Measurements from ENCODE around the gene PLXNA4.

Gene PLXNA4

DNA sequence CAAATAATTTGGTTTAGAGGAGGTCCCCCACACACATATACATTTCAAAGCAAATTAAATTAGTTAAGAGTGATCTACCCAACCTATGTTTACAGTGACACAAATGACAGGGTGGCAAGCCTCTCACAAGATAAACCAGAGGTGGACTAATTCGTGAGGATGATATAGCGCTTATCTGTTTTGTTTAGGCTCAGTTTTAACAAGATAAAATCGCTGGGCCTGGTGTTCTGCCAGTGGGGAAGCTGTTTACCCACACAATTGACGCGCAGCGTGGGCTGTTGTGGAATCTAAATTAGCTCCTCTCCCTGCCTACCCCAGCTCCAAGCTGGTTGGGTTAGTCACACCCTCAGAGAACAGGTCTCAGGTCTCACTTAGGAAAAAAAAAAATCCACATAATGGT is 16.7 kb upstream of the PLXNA4 start:
- TF ChIP-seq CTCF (IDR thresholded peaks at IDR 0.05; ENCODE audit: insufficient read depth, low read depth, low read length, missing control alignments), result no peak

GRCh38 chr7:132592231-132592920 is 16.1 kb upstream of the PLXNA4 start:
- no peak for DNase-seq (ENCODE audit: low read depth)
- no peak overlapping the region for H3K4me3 ChIP-seq (ENCODE audit: low read depth, low read length)
- TF ChIP-seq CTCF (IDR thresholded peaks at IDR 0.05; ENCODE audit: insufficient read depth, low read depth, low read length, missing control alignments), result no peak

More for the DNA sequence above, 16.7 kb upstream of the PLXNA4 start:
- no peak for DNase-seq (ENCODE audit: low read depth)
- no peak overlapping the region for H3K4me3 ChIP-seq (ENCODE audit: low read depth, low read length)

DNA sequence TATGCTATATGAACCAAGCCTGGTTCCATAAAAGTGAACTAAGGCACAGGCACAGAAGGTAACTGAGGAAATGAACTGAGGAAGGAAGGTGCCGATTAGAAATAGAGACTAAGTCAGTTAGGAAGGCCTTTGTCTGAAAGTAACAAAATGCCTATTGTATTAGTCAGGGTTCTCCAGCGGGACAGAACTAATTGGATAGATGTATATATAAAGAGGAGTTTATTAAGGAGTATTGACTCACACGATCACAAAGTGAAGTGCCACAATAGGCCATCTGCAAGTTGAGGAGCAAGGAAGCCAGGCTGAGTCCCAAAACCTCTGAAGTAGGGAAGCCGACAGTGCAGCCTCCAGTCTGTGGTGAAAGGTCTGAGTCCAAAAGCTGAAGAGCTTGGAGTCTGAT is 13.9 kb upstream of the PLXNA4 start:
- no peak for TF ChIP-seq CTCF (IDR thresholded peaks at IDR 0.05; ENCODE audit: insufficient read depth, low read depth, low read length, missing control alignments)
- H3K4me3 ChIP-seq (ENCODE audit: low read depth, low read length), result no peak overlapping the region
- DNase-seq (ENCODE audit: low read depth), result no peak

- no peak overlapping the region for H3K4me3 ChIP-seq (ENCODE audit: low read depth, low read length)
- TF ChIP-seq CTCF (IDR thresholded peaks at IDR 0.05; ENCODE audit: insufficient read depth, low read depth, low read length, missing control alignments), result no peak
- no peak for DNase-seq (ENCODE audit: low read depth)
These were observed 12.3 kb upstream of the PLXNA4 start for GRCh38 chr7:132588596-132588995.

- TF ChIP-seq CTCF (IDR thresholded peaks at IDR 0.05; ENCODE audit: insufficient read depth, low read depth, low read length, missing control alignments), result no peak
- no peak for DNase-seq (ENCODE audit: low read depth)
- H3K4me3 ChIP-seq (ENCODE audit: low read depth, low read length), result no peak overlapping the region
These were observed 8.7 kb upstream of the PLXNA4 start for GRCh38 chr7:132584796-132585494.

- no peak for DNase-seq (ENCODE audit: low read depth)
- no peak for TF ChIP-seq CTCF (IDR thresholded peaks at IDR 0.05; ENCODE audit: insufficient read depth, low read depth, low read length, missing control alignments)
- no peak overlapping the region for H3K4me3 ChIP-seq (ENCODE audit: low read depth, low read length)
These were observed 5.2 kb upstream of the PLXNA4 start for GRCh38 chr7:132581431-132581830.

Data from GM12865 (cell line).